ENCODE measurements around the gene PDE10A.

GRCh38 chr6:165707067-165707853 is 44.2 kb upstream of the PDE10A start:
- no peak for TF ChIP-seq CTCF (IDR thresholded peaks at IDR 0.05; ENCODE audit: low read depth, low read length)
- no peak for TF ChIP-seq POLR2A (IDR thresholded peaks at IDR 0.05; ENCODE audit: extremely low read depth, insufficient read length)

Measured in NB4 (cell line).